ENCODE results near the gene NDUFB10.
"Not testable (repeated sequence)": the region's sequence is repeated elsewhere in the genome, so short reads cannot be mapped to it uniquely, and the experiment has no call there.

The NDUFB10 gene

GRCh38 chr16:1949507-1949906 is 9.8 kb upstream of the NDUFB10 start:
- H3K36me3 Mint-ChIP-seq (ENCODE audit: low read depth), result no peaks in the 10 kb centered on the region
- TF ChIP-seq, protein P1, sequence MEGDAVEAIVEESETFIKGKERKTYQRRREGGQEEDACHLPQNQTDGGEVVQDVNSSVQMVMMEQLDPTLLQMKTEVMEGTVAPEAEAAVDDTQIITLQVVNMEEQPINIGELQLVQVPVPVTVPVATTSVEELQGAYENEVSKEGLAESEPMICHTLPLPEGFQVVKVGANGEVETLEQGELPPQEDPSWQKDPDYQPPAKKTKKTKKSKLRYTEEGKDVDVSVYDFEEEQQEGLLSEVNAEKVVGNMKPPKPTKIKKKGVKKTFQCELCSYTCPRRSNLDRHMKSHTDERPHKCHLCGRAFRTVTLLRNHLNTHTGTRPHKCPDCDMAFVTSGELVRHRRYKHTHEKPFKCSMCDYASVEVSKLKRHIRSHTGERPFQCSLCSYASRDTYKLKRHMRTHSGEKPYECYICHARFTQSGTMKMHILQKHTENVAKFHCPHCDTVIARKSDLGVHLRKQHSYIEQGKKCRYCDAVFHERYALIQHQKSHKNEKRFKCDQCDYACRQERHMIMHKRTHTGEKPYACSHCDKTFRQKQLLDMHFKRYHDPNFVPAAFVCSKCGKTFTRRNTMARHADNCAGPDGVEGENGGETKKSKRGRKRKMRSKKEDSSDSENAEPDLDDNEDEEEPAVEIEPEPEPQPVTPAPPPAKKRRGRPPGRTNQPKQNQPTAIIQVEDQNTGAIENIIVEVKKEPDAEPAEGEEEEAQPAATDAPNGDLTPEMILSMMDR (IDR thresholded peaks at IDR 0.05), result no peak
- peaks cover 20% of the 10 kb centered on the region for H3K4me1 Mint-ChIP-seq
- peaks cover 2% of the 10 kb centered on the region for H3K9me3 Mint-ChIP-seq
- H3K27ac Mint-ChIP-seq, result no peak overlapping the region
- H3K4me3 Mint-ChIP-seq, result no peak overlapping the region
- peaks cover 4% of the 10 kb centered on the region for H3K27me3 Mint-ChIP-seq (ENCODE audit: low read depth, poor library complexity)
- no peak for DNase-seq

GRCh38 chr16:1950047-1950446 is 9.3 kb upstream of the NDUFB10 start:
- TF ChIP-seq, protein P1 (IDR thresholded peaks at IDR 0.05), result no peak

DNA sequence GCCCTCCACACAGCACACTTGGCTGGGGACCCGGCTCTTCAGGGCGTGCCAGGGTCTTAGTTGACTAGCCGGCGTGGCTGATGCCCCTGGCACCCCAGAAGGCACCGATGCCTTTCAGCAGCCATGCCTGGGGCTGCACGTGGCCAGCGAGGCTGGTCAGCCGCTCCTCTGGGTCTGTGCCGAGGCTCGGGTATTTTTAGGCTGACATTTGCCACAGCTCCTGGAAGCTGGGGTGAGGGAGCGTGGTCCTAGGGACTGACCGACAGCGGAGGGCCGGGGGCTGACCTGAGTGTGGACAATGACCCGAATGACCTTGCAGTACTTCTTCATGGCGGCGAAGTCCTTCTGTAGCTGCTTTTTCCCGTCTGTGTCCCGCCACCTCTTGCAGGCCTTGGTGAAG is 8.8 kb upstream of the NDUFB10 start:
- no peak for DNase-seq
- TF ChIP-seq, protein P1 (IDR thresholded peaks at IDR 0.05), result no peak
- H3K4me1 Mint-ChIP-seq, result peaks cover 18% of the 10 kb centered on the region
- no peaks in the 10 kb centered on the region for H3K9me3 Mint-ChIP-seq
- H3K36me3 Mint-ChIP-seq (ENCODE audit: low read depth), result no peaks in the 10 kb centered on the region
- peaks cover 4% of the 10 kb centered on the region for H3K27me3 Mint-ChIP-seq (ENCODE audit: low read depth, poor library complexity)
- no peak overlapping the region for H3K27ac Mint-ChIP-seq
- no peak overlapping the region for H3K4me3 Mint-ChIP-seq

More at GRCh38 chr16:1950047-1950446, 9.3 kb upstream of the NDUFB10 start:
- Mint-ChIP-seq H3K27me3 (ENCODE audit: low read depth, poor library complexity) (peaks cover 4% of the 10 kb centered on the region), H3K36me3 (ENCODE audit: low read depth) (no peaks in the 10 kb centered on the region), H3K27ac (no peak overlapping the region), H3K4me3 (no peak overlapping the region), H3K4me1 (peaks cover 18% of the 10 kb centered on the region), H3K9me3 (no peaks in the 10 kb centered on the region)
- DNase-seq, result no peak

- Mint-ChIP-seq H3K27ac (no peak overlapping the region), H3K27me3 (ENCODE audit: low read depth, poor library complexity) (peaks cover 4% of the 10 kb centered on the region), H3K4me3 (no peak overlapping the region), H3K9me3 (peaks cover 4% of the 10 kb centered on the region), H3K36me3 (ENCODE audit: low read depth) (no peaks in the 10 kb centered on the region), H3K4me1 (peaks cover 11% of the 10 kb centered on the region)
- TF ChIP-seq, protein P1 (IDR thresholded peaks at IDR 0.05), result no peak
- DNase-seq, result no peak
These were observed 5.6 kb upstream of the NDUFB10 start for GRCh38 chr16:1953734-1954133.

DNA sequence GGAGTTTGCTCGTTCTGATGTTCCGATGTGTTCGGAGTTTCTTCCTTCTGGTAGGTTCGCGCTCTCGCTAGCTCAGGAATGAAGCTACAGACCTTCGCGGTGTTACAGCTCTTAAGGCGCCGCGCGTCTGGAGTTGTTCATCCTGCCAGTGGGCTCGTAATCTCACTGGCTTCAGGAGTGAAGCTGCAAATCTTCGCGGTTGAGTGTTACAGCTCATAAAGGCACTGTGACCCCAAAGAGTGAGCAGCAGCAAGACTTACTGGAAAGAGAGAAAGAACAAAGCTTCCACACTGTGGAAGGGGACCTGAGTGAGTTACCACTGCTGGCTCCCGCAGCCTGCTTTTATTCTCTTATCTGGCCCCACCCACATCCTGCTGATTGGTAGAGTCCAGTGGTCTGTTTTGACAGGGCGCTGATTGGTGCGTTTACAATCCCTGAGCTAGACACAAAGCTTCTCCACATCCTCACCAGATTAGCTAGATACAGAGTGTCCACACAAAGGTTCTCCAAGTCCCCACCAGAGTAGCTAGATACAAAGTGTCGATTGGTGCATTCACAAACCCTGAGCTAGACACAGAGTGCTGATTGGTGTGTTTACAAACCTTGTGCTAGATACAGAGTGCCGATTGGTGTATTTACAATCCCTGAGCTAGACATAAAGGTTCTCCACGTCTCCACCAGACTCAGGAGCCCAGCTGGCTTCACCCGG is 1.8 kb upstream of the NDUFB10 start:
- H3K4me3 Mint-ChIP-seq; H3K27ac Mint-ChIP-seq; H3K9me3 Mint-ChIP-seq; H3K27me3 Mint-ChIP-seq (ENCODE audit: low read depth, poor library complexity); DNase-seq: not testable (repeated sequence)
- Mint-ChIP-seq H3K4me1 (peaks cover 29% of the 10 kb centered on the region), H3K36me3 (ENCODE audit: low read depth) (peaks cover 11% of the 10 kb centered on the region)

DNA sequence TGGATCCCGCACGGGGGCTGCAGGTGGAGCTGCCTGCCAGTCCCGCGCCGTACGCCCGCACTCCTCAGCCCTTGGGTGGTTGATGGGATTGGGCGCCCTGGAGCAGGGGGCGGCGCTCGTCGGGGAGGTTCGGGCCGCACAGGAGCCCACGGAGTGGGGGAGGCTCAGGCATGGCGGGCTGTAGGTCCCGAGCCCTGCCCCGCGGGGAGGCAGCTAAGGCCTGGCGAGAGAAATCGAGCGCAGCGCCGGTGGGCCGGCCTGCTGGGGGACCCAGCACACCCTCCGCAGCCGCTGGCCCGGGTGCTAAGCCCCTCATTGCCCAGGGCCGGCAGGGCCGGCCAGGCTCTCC is 1.2 kb upstream of the NDUFB10 start:
- not testable (repeated sequence) for H3K9me3 Mint-ChIP-seq; H3K4me3 Mint-ChIP-seq; DNase-seq; H3K27me3 Mint-ChIP-seq (ENCODE audit: low read depth, poor library complexity); H3K27ac Mint-ChIP-seq
- peaks cover 31% of the 10 kb centered on the region for H3K4me1 Mint-ChIP-seq
- H3K36me3 Mint-ChIP-seq (ENCODE audit: low read depth), result peaks cover 15% of the 10 kb centered on the region

- TF ChIP-seq, protein P1 (IDR thresholded peaks at IDR 0.05), result no peak
- no peak overlapping the region for H3K27ac Mint-ChIP-seq
- H3K4me1 Mint-ChIP-seq, result peaks cover 38% of the 10 kb centered on the region
- H3K4me3 Mint-ChIP-seq, result peak overlapping the region; percentile 93
- H3K9me3 Mint-ChIP-seq, result peaks cover 4% of the 10 kb centered on the region
- H3K36me3 Mint-ChIP-seq (ENCODE audit: low read depth), result peaks cover 21% of the 10 kb centered on the region
- peaks cover 4% of the 10 kb centered on the region for H3K27me3 Mint-ChIP-seq (ENCODE audit: low read depth, poor library complexity)
- DNase-seq, result no peak
These were observed 546 bp upstream of the NDUFB10 start for GRCh38 chr16:1958715-1959268.
